Hepatocyte (in vitro differentiated cells): ENCODE data around the gene BLACAT1. TPM values are rescaled to one million over a fixed set of nuclear protein-coding genes. Genes with fewer than 3 reads are reported as not detected.

Experiments used
- DNase-seq: peaks from one replicate; pipeline ENCODE4 v3.0.0-alpha.2; 2016; ENCODE audit warnings: low spot score
- H2AFZ ChIP-seq: fragments of 200-600 bp; sonication (generic); 2 replicates; pipeline ENCODE4 v1.6.0; 2016; ENCODE audit warnings: antibody characterized with exemption, mild to moderate bottlenecking
- H3K27ac ChIP-seq: fragments of 200-600 bp; sonication (generic); 2 replicates; pipeline ENCODE4 v1.5.1; 2016; ENCODE audit warnings: mild to moderate bottlenecking
- H3K27me3 ChIP-seq: fragments of 200-600 bp; sonication (generic); 2 replicates; pipeline ENCODE4 v1.6.1; 2016
- H3K36me3 ChIP-seq: fragments of 200-600 bp; sonication (generic); replicated peaks from 2 replicates; pipeline ENCODE4 v1.5.1; 2016; ENCODE audit warnings: low read depth; ENCODE audit not compliant: insufficient read depth
- H3K4me1 ChIP-seq: fragments of 200-600 bp; sonication (generic); 2 replicates; pipeline ENCODE4 v1.5.1; 2016; ENCODE audit warnings: mild to moderate bottlenecking, moderate library complexity; ENCODE audit not compliant: insufficient read depth
- H3K4me2 ChIP-seq: fragments of 200-600 bp; sonication (generic); 2 replicates; pipeline ENCODE4 v1.6.0; 2016
- H3K4me3 ChIP-seq: fragments of 200-600 bp; sonication (generic); 2 replicates; pipeline ENCODE4 v1.5.1; 2016; ENCODE audit warnings: mild to moderate bottlenecking
- H3K79me2 ChIP-seq: fragments of 200-600 bp; sonication (generic); 2 replicates; pipeline ENCODE4 v1.6.0; 2017; ENCODE audit warnings: mild to moderate bottlenecking
- H3K9me2 ChIP-seq: fragments of 200-600 bp; sonication (generic); replicated peaks from 2 replicates; pipeline ENCODE4 v1.6.0; 2017; ENCODE audit warnings: mild to moderate bottlenecking; ENCODE audit not compliant: insufficient read depth
- H3K9me3 ChIP-seq: fragments of 200-600 bp; sonication (generic); 2 replicates; pipeline ENCODE4 v1.5.1; 2016; ENCODE audit warnings: low read depth, mild to moderate bottlenecking
- H4K20me1 ChIP-seq: fragments of 200-600 bp; sonication (generic); 2 replicates; pipeline ENCODE4 v1.6.0; 2016; ENCODE audit warnings: mild to moderate bottlenecking; ENCODE audit not compliant: insufficient read depth, poor library complexity, severe bottlenecking
- CTCF ChIP-seq: fragments of 200-600 bp; sonication (generic); IDR thresholded peaks from 2 replicates; pipeline ENCODE4 v1.5.1; 2016; ENCODE audit warnings: antibody characterized with exemption, mild to moderate bottlenecking; ENCODE audit not compliant: poor library complexity
- EZH2 ChIP-seq: fragments of 200-600 bp; sonication (generic); IDR thresholded peaks from 2 replicates; pipeline ENCODE4 v1.6.1; 2016; ENCODE audit warnings: antibody characterized with exemption, mild to moderate bottlenecking, borderline replicate concordance
- EZH2phosphoT487 ChIP-seq: fragments of 200-600 bp; sonication (generic); IDR thresholded peaks from one replicate; pipeline ENCODE4 v1.6.1; 2018; ENCODE audit warnings: antibody characterized with exemption, mild to moderate bottlenecking, low read depth, moderate library complexity; ENCODE audit not compliant: unreplicated experiment, severe bottlenecking
- WGBS: methylation state at CpG from one replicate; pipeline ENCODE4 v1.1.6; 2016; ENCODE audit warnings: low lambda C conversion rate; ENCODE audit errors: missing lambda C conversion rate; 5-methylcytosine and 5-hydroxymethylcytosine counted together
- polyA plus RNA-seq: library from polyadenylated mRNA; unstranded; fragments of >200 nt; fragmentation: Nextera tagmentation; extraction: Ambion mirVana; gene quantifications from 2 replicates; pipeline ENCODE4 v1.2.1, GENCODE V29; 2016
- total RNA-seq: library from RNA; depleted of rRNA; stranded (reverse); fragments of >200 nt; gene quantifications from 2 replicates; pipeline ENCODE4 v1.2.3, GENCODE V29; 2014

Gene BLACAT1
- total and polyA plus RNA-seq, 2 experiments from 2014 or later = 0.40 to 0.58 TPM

- Histone ChIP-seq H4K20me1 (no peaks in the 10 kb centered on the region), H3K27ac (peak overlapping the region; percentile 87), H3K79me2 (no peaks in the 10 kb centered on the region), H2AFZ (no peak overlapping the region), H3K4me3 (no peak overlapping the region), H3K9me2 (no peaks in the 10 kb centered on the region), H3K4me1 (peaks cover 40% of the 10 kb centered on the region), H3K4me2 (peak overlapping the region; percentile 80), H3K27me3 (peaks cover 10% of the 10 kb centered on the region), H3K36me3 (no peaks in the 10 kb centered on the region), H3K9me3 (no peaks in the 10 kb centered on the region)
- WGBS = 59% methylated on average over 6 of the region's 6 CpGs
- no peak for DNase-seq
- no peak for TF ChIP-seq CTCF
- TF ChIP-seq EZH2 = no peak
- no peak for TF ChIP-seq EZH2phosphoT487
Measured at GRCh38 chr1:205448540-205449253, 7.1 kb downstream of the BLACAT1 start.

GRCh38 chr1:205447457-205448341 lies 8.1 kb downstream of the BLACAT1 start:
- H3K27ac ChIP-seq = no peak overlapping the region
- H3K36me3 ChIP-seq = no peaks in the 10 kb centered on the region
- H3K27me3 ChIP-seq = peaks cover 2% of the 10 kb centered on the region
- H2AFZ ChIP-seq = no peak overlapping the region
- WGBS = 57% methylated on average over 19 of the region's 19 CpGs
- no peaks in the 10 kb centered on the region for H3K9me2 ChIP-seq
- H3K4me2 ChIP-seq = peak overlapping the region; percentile 80
- H3K79me2 ChIP-seq = no peaks in the 10 kb centered on the region
- H4K20me1 ChIP-seq = no peaks in the 10 kb centered on the region
- TF ChIP-seq EZH2phosphoT487 = no peak
- no peak for TF ChIP-seq EZH2
- TF ChIP-seq CTCF = no peak
- H3K4me3 ChIP-seq = no peak overlapping the region
- no peaks in the 10 kb centered on the region for H3K9me3 ChIP-seq
- H3K4me1 ChIP-seq = peaks cover 40% of the 10 kb centered on the region
- no peak for DNase-seq

- no peaks in the 10 kb centered on the region for H3K36me3 ChIP-seq
- H3K4me1 ChIP-seq = peaks cover 43% of the 10 kb centered on the region
- no peaks in the 10 kb centered on the region for H3K9me2 ChIP-seq
- H3K4me2 ChIP-seq = no peak overlapping the region
- WGBS = 81% methylated on average over 9 of the region's 9 CpGs
- H2AFZ ChIP-seq = no peak overlapping the region
- no peak overlapping the region for H3K27ac ChIP-seq
- H3K27me3 ChIP-seq = no peaks in the 10 kb centered on the region
- H3K79me2 ChIP-seq = no peaks in the 10 kb centered on the region
- H4K20me1 ChIP-seq = no peaks in the 10 kb centered on the region
- no peak for TF ChIP-seq EZH2
- TF ChIP-seq EZH2phosphoT487 = no peak
- TF ChIP-seq CTCF = no peak
- no peak for DNase-seq
- H3K4me3 ChIP-seq = no peak overlapping the region
- no peaks in the 10 kb centered on the region for H3K9me3 ChIP-seq
Measured at GRCh38 chr1:205446828-205447227, 9.0 kb downstream of the BLACAT1 start.
